ENCODE measurements around the gene SERTAD2. TPM values are rescaled to one million over a fixed set of nuclear protein-coding genes. Genes with fewer than 3 reads are reported as not detected.

The SERTAD2 gene
- total RNA-seq, 1 donor from 2014 or later = 20.7 TPM

DNA sequence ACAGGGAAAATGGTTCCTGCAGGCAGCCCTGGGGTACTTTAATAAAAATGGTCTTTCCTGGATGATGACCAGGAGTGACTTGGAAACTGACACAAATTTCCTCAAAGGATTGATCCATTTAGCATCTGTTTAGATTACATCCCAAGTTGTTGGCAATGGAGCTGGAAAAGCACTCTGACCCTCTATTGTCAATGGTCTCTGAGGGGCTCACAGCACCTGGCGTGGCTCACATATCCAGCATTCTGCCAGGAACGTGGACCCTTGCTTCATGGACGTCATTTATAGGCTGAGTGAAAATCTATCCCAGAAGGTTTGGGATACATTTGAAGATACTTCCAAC is 43.8 kb downstream of the SERTAD2 start:
- Histone ChIP-seq H3K27me3 (no peaks in the 10 kb centered on the region), H3K27ac (peak overlapping the region; percentile 85), H3K4me1 (peaks cover 11% of the 10 kb centered on the region), H3K36me3 (no peaks in the 10 kb centered on the region), H3K4me3 (peak overlapping the region; percentile 58), H3K9me3 (no peaks in the 10 kb centered on the region)
- DNase-seq (no peak), ATAC-seq (no peak)
- TF ChIP-seq, protein P1, sequence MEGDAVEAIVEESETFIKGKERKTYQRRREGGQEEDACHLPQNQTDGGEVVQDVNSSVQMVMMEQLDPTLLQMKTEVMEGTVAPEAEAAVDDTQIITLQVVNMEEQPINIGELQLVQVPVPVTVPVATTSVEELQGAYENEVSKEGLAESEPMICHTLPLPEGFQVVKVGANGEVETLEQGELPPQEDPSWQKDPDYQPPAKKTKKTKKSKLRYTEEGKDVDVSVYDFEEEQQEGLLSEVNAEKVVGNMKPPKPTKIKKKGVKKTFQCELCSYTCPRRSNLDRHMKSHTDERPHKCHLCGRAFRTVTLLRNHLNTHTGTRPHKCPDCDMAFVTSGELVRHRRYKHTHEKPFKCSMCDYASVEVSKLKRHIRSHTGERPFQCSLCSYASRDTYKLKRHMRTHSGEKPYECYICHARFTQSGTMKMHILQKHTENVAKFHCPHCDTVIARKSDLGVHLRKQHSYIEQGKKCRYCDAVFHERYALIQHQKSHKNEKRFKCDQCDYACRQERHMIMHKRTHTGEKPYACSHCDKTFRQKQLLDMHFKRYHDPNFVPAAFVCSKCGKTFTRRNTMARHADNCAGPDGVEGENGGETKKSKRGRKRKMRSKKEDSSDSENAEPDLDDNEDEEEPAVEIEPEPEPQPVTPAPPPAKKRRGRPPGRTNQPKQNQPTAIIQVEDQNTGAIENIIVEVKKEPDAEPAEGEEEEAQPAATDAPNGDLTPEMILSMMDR (IDR thresholded peaks at IDR 0.05) = no peak
- intact Hi-C loops (cut with DNase I) = loop anchor here (10.0 kb wide), 1 partner anchor 955 kb away; no protein-coding TSS in a partner anchor

GRCh38 chr2:64609227-64609941 is 44.3 kb downstream of the SERTAD2 start:
- H3K36me3 ChIP-seq = no peaks in the 10 kb centered on the region
- peak overlapping the region; percentile 58 for H3K4me3 ChIP-seq
- intact Hi-C loops (cut with DNase I) = loop anchor here (10.0 kb wide), 1 partner anchor 955 kb away; no protein-coding TSS in a partner anchor
- peak overlapping the region; percentile 85 for H3K27ac ChIP-seq
- DNase-seq (peak; percentile 89), ATAC-seq (peak; percentile 94)
- H3K4me1 ChIP-seq = peaks cover 11% of the 10 kb centered on the region
- H3K27me3 ChIP-seq = no peaks in the 10 kb centered on the region
- TF ChIP-seq, protein P1 (IDR thresholded peaks at IDR 0.05) = no peak
- no peaks in the 10 kb centered on the region for H3K9me3 ChIP-seq

DNA sequence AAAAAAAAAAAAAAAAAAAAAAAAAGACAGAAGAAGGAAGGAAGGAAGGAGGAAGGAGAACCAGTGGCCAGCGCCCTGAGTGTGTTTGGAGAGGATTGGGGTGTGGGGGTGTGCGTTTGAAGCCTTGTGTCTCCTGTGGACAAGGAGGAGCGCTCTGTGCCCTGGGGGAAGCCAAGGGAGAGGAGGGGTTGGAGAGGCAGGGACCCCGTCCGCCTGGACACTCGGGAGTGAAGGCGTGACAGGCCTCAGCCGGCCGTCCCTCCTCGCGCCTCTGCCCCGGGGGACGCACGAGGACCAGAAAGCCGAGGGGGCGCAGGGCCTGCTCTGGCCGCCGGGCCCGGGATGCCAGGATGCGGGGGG is 44.9 kb downstream of the SERTAD2 start:
- intact Hi-C loops (cut with DNase I) = loop anchor here (10.0 kb wide), 1 partner anchor 956 kb away; no protein-coding TSS in a partner anchor
- no peaks in the 10 kb centered on the region for H3K9me3 ChIP-seq
- H3K36me3 ChIP-seq = no peaks in the 10 kb centered on the region
- DNase-seq (no peak), ATAC-seq (peak; percentile 24)
- H3K27ac ChIP-seq = peak overlapping the region; percentile 70
- peaks cover 11% of the 10 kb centered on the region for H3K4me1 ChIP-seq
- TF ChIP-seq, protein P1 (IDR thresholded peaks at IDR 0.05) = no peak
- no peaks in the 10 kb centered on the region for H3K27me3 ChIP-seq
- peak overlapping the region; percentile 58 for H3K4me3 ChIP-seq

- DNase-seq (no peak), ATAC-seq (no peak)
- Histone ChIP-seq H3K27ac (no peak overlapping the region), H3K27me3 (no peaks in the 10 kb centered on the region), H3K9me3 (no peaks in the 10 kb centered on the region), H3K4me3 (no peak overlapping the region), H3K4me1 (peaks cover 11% of the 10 kb centered on the region), H3K36me3 (no peaks in the 10 kb centered on the region)
- TF ChIP-seq, protein P1 (IDR thresholded peaks at IDR 0.05) = no peak
- intact Hi-C loops (cut with DNase I) = loop anchor here (10.0 kb wide), 1 partner anchor 957 kb away; no protein-coding TSS in a partner anchor
These were observed 46.1 kb downstream of the SERTAD2 start for GRCh38 chr2:64607381-64608304.

DNA sequence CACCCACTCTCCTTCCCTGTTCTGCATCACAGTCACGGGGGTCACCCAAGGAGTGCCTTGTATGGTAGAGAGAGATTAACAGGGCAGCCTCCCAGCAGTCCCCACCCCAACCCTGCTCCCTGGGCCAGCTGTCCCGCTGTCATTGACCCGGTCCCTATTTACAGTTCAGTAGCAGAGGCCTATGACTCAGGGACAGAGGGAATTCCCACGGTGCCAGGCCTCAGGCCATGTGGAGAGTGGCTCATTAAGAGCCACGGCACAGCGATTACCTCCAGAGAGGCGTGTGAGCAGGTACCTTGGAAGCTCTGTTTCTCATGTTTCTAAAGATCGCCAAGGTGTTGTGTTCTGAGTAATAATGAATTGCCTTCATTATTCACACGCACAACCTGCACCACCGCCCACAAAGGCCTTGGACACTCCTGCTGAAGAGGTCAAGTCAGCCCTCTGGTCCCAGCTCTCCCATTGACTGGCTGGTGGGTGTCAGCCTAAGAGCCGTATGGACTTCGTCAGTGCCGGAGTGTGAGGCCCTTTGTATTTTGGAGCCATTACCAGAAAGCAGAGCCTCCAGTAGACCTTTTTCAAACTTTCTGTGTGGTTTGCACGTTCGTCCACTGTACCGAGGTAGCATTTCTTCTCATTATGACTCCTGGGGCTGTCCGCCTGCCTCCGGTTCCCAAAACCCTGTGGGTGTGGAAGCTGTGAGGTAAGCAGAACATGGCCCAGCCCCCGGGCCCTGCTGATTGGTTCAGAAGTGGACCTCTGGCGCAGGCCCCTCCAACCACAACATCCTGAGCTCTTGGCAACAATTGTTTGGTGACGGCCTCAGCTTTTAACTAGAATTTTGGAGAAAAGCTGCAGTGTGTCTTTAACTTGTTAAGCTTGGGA is 47.0 kb downstream of the SERTAD2 start:
- peaks cover 11% of the 10 kb centered on the region for H3K4me1 ChIP-seq
- DNase-seq = peak; percentile 88
- TF ChIP-seq, protein P1 (IDR thresholded peaks at IDR 0.05) = no peak
- H3K9me3 ChIP-seq = no peaks in the 10 kb centered on the region
- no peaks in the 10 kb centered on the region for H3K27me3 ChIP-seq
- ATAC-seq = peak; percentile 80
- no peak overlapping the region for H3K27ac ChIP-seq
- H3K4me3 ChIP-seq = peak overlapping the region; percentile 25
- no peaks in the 10 kb centered on the region for H3K36me3 ChIP-seq
- intact Hi-C loops (cut with DNase I) = loop anchor here (10.0 kb wide), 1 partner anchor 958 kb away; no protein-coding TSS in a partner anchor
